Right lobe of liver (tissue), 4 donors: ENCODE data around the gene IGFL1.
"Not testable (repeated sequence)": the region's sequence is repeated elsewhere in the genome, so short reads cannot be mapped to it uniquely, and the experiment has no call there.

Source experiments
- POLR2A ChIP-seq: fragments of 450-650 bp; IDR thresholded peaks from one replicate; pipeline ENCODE4 v1.6.1; 2017; ENCODE audit warnings: antibody characterized with exemption, mild to moderate bottlenecking
- TF ChIP-seq, protein P1 (sequence below), 4 donors: fragments of 200-600 bp in 3 of 4; fragments of 450-650 bp in 1 of 4; IDR thresholded peaks; one replicate each; pipeline versions ENCODE4 v1.5.1 to v1.8.0; 2016 to 2022; ENCODE audit warnings: antibody characterized with exemption in 4 of 4, mild to moderate bottlenecking in 2 of 4
- donor health status: DM: no; HTN: no; CAD: no.
- donor health status: DM: no; HTN: no; CAD: no.
- donor health status: DM: no; HTN: yes; CAD: no.

- TF ChIP-seq POLR2A, result not testable (repeated sequence)
- TF ChIP-seq, protein P1, sequence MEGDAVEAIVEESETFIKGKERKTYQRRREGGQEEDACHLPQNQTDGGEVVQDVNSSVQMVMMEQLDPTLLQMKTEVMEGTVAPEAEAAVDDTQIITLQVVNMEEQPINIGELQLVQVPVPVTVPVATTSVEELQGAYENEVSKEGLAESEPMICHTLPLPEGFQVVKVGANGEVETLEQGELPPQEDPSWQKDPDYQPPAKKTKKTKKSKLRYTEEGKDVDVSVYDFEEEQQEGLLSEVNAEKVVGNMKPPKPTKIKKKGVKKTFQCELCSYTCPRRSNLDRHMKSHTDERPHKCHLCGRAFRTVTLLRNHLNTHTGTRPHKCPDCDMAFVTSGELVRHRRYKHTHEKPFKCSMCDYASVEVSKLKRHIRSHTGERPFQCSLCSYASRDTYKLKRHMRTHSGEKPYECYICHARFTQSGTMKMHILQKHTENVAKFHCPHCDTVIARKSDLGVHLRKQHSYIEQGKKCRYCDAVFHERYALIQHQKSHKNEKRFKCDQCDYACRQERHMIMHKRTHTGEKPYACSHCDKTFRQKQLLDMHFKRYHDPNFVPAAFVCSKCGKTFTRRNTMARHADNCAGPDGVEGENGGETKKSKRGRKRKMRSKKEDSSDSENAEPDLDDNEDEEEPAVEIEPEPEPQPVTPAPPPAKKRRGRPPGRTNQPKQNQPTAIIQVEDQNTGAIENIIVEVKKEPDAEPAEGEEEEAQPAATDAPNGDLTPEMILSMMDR (IDR thresholded peaks at IDR 0.05), result not testable (repeated sequence)
Observed at GRCh38 chr19:46223787-46224186, 5.8 kb upstream of the IGFL1 start.
